GM18502 (cell line): Measurements from ENCODE around the gene MYL10.
"Not testable (repeated sequence)": the region's sequence is repeated elsewhere in the genome, so short reads cannot be mapped to it uniquely, and the experiment has no call there.

Experiments
- ATAC-seq: cut with Tn5 transposase; IDR thresholded peaks from one replicate; pipeline ENCODE4 v1.9.1; 2021; ENCODE audit warnings: mild to moderate bottlenecking; ENCODE audit not compliant: unreplicated experiment, poor library complexity

The MYL10 gene

DNA sequence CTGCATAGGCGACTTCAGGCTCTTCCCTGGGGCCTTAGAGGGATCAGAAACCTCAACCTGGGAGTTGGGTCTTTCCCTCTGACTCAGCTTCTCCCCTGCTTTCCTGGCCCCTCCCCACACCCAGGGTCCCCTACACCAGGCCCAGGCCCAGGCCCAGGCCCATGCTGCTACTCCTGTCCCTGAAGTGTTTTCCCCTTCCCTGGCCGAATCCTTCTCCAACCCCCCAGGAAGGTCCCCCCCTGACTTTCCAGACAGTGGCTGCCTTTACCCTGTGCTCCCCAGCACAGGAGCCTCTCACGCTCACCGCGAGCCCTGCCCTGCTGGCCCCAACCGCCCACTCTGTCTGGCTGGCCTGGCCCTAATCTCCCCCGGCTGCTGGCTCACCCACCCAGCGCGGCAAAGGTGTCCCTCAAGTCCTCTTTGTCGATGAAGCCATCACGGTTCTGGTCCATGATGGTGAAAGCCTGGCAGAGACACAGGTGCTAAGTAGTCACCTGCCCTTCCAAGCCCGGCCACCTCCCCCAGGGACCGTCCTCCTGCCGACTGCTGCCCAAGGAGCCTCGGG, 6.4 kb downstream of the MYL10 start:
- ATAC-seq: no peak

DNA sequence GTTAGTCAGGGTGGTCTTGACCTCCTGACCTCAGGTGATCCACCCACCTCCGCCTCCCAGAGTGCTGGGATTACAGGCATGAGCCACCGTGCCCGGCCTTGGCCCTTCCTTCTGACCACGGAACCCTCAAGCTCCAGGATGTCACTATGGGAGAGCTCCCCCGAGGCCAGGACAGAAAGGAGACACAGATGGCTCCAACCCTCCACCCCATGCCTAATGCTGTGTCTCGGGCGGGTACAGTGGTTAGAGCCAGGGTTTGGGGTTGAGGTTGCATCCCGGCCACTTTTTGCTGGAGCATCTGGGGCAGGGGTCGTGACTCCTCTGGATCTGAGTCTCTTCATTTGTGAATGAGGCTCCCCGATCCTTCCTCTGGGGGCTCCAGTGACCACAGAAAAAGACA, 8.1 kb downstream of the MYL10 start:
- ATAC-seq: no peak

DNA sequence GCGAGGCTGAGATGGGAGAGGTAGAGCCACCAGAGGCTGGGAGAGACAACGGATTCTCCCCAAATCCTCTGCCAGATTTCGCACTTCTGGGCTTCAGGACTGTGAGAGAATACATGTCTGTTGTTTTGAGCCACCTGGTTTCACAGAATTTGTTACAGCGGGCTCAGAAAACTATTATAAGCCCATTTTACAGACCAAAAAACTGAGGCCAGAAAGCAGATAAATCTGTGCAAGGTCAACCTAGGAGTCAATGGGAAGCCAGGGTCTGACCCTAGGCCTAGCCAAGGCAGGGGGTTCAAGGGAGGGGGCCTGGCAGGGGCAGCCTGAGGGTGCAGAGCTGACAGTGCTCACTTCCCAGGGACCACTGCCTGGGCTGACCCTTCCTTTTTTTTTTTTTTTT, 8.7 kb downstream of the MYL10 start:
- no peak for ATAC-seq

DNA sequence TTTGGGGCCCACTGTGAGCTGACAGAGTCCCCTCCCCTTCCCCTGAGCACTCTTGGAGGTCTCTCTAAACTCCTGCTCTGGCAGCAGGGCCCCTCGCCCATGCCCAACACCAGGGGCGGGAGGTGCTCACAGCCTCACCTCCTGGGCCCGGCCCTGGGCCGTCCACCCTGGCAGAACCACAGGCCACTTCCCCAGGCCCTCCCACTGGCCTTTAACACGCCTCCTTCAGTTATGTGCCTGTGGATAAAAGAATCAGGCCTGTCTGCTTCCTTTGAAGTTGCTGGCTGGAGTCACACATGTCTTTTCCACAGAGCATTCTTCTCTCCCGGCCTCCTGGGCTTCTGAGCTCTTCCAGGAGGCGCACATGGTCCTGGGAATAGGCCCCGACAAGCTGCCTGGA, 10.2 kb downstream of the MYL10 start:
- no peak for ATAC-seq

DNA sequence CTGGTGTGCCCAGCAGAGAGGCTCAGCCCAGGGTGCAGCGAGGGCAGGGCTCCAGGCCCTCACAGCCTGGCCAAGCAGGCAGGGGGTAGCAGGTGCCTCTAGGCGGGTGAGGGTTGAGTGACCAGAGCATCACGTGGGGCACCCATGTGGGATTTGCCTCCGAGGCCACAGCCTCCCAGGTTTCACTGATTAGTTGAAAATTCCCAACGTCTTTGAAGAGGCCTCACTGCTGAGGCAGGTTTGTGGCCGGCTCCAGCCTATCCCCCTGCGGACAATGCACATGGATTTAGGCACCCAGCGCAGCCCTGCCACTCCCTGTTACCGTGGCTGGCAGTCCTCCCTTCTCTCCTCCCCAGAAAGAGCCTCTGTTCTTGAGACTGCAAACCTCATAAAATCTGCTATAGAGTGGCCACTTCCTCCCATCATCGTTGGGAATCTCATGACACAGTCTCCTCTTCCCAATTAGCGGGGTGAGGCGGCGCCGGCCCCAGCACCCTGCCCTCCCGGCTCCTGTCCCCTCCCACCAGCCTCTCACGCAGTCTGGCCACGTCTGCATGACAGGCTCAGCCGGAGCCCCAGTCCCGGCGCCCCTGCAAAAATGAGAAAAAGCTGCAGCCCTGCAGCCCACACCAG, 10.8 kb downstream of the MYL10 start:
- no peak for ATAC-seq

DNA sequence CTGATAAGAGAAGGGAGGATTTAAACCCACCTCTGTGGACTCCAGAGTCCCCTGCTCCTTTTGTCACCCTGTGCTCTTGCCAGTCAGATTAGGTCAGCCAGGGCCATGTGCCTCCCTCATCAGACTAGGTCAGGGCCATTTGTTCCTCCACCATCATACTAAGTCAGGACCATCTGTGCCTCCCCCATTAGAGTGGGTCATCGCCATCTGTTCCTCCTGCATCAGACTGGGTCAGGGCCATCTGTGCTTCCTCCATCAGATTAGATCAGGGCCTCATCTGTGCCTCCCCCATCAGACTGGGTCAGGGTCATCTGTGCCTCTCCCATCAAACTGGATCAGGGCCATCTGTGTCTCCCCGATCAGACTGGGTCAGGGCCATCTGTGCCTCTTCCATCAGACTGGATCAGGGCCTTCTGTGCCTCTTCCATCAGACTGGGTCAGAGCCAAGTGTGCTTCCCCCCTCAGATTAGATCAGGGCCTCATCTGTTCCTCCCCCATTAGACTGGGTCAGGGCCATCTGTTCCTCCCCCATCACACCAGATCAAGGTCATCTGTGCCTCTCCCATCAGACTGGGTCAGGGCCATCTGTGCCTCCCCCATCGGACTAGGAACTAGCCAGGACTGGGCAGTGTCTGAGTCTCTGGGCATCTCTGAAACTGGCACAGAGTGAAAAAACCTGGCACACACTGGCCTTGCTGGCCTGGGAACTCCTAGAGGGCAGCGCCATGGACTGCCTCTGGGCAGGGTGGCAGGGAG, 11.5 kb downstream of the MYL10 start:
- no peak for ATAC-seq

DNA sequence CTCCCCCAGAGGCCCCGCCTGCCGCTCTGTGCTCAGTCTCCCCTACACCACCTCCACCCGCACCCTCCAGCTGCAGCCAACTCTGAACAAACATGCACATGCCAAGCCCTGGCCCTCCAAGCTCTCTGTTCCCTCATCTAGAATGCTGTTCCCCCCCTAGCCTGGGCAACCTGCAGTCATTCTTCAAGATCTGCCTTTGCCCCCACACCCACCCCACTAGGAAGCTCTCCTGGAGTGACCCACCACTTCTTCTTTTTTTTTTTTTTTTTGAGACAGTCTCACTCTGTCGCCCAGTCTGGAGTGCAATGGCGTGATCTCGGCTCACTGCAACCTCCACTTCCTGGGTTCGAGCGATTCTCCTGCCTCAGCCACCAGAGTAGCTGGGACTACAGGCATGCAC, 13.7 kb downstream of the MYL10 start:
- no peak for ATAC-seq

DNA sequence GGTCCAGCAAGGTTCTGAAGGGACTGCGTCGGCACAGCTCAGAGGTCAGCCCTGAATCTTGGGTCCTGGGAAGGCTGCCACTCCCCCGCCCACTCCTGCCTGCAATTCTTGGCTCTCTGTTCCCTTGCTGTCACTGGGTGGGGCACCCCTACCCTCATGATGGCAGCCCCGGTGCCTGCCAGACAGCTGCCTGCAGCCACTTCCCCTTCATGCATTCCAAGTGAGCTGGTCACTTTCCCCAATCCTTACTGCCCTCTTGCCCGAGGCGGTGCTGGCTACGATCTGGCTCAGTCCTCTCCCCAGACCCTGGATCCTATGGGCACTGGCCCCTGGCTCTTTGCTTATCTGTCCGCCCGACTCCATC, 14.2 kb downstream of the MYL10 start:
- no peak for ATAC-seq

DNA sequence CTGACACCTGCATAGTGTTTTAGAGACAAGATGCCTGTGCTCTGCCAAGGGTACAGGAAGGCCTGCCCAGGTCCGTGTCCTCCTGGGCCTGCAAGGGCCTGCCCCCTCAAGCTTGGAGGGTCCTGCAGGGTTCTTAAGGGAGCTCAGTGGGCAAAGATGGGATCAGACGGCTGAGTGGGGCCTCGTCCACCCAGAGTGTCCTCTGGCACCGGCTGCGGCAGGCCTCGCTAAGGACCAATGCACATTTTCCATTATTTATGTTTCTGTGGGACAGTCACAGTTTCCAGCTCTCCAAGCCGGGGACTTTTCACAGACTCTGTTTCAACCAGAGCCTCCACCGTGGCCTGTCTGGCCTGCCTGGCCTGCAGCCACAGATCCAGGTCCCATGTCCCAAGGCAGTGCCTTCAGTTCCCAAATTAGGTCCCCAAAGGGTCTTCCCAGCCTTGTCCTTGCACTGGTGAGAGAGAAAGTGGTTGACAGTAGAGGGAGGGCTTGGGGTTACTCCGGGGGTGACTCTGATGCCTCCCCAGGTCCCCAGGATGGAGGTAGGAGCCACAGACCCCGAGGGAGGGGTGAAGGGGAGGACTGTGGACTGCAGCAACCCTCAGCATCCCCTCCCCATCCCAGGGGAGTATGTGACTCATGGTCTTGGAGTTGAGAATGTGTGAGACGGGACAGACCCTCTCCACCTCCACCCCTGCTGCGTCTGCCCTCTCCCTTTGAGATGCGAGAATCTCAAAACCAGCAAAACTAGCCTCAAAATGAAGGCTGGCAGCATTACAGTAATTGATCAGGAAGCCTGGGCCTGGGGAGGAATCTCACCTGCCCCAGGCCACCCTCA, 14.8 kb downstream of the MYL10 start:
- ATAC-seq: no peak

DNA sequence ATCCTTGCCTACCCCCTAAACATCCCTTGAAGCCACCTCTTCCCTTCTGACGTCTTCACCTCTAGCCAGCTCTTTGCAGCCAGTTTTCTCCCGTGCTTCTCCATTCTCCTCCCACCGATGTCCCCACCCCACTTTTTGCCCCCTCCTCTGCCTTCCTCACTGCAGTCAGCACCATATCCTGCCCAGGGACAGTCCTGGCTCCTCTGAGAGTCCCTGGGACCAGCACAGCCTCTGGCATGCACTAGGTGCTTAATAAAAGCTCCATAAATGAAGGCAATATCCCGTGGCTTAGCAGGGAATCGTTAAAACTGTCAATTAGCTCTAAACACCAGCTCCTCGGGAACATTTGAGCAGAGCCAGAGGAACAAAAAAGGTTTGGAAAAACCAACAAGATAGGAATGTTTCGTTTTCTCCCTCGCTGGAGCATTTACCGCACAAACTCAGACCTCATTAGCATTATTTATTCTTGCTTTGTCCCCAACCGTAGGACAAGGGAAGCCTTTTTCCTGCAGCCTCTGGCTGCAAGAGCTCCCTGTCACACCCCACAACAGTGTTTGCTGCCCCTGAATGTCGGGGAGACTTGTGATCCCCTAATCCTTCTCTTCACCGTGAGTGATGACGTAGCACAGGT, 16.1 kb downstream of the MYL10 start:
- no peak for ATAC-seq

DNA sequence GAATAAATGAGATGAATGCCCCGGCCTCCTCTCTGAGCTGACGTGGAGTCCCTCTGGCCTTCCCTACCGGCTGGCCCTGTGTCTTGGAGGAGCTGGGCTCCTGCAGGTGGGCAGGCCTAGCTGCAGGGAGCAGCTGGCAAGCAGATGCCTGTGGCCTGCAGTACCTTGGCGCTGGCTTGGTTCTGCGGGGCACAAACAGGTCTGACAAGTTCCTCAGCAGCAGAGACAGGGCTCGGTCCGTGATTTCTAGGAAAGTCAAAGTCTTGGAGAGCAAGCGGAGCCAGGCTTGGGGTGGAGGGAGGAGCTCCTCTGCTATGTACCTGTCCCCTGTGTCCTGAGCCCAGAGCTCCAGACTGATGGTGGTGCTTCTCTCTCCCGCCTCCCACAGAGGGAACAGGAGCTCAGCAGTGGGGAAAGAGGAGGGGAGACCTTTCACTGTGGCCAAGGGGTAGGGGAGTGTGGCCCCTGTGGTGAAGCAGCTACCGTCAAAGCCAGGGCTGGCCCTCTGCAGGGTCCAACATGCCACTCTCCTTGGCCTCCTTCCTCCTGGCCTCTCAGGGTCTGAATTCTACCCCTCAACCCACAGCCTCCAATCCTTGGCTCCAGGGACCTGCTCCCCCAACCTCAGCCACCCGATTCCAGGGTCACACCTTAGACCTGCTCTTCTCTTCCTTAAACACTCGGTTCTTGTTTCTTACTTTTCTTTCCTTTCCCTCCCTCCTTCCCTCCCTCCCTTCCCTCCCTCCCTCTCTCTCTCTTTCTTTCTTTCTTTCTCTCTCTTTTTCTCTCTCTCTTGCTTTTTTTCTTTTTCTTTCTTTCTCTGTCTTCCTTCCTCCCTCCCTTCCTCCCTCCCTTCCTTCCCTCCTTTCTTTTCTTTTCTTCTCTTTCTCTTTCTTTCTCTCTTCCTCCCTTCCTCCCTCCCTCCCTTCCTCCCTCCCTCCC, 20.1 kb downstream of the MYL10 start:
- ATAC-seq: no peak

DNA sequence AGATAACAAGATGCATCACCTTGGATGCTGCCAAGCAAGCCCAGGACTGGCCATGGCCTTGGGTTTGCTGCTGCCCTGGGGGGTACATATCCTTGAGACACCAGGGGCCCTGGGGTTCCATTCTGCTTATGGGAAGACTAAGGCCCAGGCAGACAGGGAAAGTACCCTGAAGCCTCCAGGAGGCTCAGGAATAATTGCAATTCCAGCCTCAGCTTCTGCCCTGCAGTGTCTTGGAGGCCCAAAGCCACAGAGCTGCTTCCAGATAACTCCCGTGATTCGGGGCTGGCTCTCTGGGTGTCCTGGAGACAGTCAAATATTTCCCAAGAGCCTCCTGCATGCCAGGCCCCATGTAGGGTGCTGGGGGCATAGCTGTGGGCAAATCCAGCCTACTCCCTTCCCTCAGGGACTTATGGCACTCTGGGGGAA, 22.6 kb downstream of the MYL10 start:
- no peak for ATAC-seq

DNA sequence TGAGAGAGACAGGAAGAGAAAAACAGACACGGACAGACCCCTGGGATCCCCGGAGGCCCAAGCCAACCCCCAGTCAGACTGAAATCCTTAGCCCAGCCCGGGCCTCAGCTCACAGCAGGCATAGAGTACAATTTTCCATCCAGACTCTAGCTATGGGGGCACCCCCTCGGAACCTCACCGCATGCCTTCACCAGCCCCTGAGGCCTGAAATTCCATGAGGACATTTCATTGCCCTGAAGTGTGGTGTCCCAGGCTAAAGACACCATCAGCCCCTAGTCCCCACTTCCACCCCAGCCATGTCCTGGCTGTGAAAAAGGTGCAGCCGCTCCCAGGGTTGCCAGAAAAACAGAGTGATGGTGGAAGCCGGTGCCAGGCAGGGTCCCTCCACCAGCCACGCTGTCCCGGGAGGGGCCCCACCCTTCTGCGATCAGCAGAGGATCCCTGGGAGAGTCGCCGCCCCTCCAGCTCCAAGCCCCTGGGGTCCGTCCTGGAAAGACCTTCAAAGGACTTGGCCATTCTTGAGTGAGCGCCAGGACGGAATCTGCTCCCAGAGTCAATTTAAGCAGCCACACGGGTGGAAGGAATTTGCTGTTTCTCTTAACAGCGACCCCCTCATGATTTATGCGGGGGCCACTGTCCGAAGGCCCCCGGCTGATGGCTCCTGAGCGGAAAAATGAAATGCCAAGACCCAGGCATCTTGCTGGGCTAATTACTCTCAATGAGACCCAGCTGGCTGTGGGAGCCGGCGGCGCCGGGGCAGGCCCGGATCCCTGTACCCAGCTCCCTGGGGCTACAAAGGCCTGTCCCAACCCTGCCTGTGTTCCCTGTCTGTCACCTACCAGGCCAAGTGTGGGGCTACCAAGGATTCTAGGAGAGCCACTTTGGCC, 23.2 kb downstream of the MYL10 start:
- no peak for ATAC-seq

DNA sequence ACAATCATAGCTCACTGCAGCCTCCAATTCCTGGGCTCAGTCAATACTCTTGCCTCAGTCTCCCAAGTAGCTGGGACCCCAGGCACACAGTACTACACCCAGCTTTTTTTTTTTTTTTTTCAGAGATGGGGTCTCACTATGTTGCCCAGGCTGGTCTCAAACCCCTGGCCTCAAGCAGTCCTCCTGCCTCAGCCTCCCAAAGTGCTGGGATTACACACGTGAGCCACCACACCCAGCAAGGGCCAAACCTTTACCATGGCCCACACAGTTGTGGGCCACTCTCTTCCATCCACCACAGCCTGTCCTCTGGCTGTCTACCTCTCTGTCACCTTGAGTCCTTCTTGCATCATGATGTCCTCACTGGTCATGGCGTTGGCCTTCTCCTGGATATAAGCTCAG, 24.2 kb downstream of the MYL10 start:
- not testable (repeated sequence) for ATAC-seq

DNA sequence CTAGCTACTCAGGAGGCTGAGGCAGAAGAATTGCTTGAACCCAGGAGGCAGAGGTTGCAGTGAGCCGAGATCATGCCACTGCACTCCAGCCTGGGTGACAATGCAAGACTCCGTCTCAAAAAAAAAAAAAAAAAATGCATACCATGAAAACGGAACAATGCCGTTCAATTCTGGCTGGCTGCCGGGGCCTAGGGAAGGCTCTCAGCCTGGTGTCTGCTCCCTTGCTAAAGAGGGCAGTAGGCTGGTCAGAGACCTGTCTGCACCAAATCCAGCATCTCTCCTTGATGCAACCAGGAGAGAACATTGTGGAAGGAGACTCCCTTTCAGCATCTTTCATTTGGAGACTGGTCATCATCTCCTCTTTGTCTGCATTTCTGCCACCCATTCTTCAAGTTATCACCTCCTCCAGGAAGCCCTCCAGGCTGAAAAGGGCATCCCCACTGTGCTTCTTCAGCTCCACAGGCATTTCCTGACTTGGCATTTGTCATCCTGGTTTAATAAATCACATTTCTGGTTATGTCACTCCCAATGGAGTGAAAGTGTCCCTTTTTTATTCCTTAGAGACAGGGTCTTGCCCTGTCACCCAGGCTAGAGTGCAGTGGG, 24.7 kb downstream of the MYL10 start:
- ATAC-seq: no peak

DNA sequence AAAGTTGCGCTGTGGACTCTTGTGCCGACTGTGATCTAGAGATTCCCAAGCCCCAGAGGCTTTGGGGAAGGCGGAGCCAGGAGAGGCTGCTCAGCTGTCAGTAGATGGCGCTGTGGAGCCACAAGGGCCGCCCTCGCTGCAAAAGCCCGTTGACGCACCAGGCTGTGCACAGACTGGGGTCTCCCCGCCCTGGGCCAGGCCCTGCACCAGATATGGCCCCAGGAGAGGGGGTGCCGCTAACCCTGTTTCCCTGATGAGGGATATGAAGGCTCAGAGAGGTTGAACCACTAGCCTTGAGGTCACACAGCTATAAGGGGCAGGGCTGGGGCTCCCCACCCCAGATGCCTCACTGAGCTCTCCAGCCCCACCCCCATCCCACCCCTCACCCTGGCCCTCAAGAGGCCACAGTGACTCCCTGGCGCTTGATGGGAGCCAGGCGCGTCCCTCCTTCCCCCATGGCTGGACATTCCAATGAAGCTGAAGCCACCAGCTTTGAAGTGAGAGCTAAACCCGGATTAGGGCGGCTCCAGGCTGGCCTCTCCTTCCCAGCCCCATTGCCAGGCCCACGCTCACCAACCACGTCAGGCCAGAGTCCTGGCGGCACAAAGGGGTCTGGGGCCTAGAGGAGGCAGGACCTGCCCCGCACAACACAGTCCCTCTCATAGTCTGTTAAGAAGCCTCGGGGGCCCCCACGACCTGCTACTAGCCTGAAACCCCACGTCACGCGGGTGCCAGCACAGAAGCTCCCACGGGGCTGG, 26.4 kb downstream of the MYL10 start:
- ATAC-seq: no peak

DNA sequence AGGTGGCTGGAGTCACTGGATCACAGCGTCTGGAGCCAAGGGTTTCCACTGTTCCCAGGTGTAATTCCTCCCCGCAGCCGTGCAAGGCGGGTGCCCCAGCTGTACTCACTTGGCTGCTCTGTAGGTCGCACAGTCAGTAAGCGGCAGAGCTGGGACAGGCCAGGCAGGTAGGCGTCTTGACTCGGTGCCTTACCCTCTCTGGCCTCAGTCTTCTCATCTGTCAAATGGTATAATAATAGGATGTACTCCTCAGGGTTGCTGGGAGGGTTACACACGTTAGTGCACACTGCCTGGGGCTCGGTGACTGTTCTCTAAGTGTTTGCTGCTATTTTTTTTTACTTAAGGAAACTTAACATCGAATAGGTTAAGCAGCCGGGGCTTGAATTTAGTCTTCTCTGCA, 27.0 kb downstream of the MYL10 start:
- ATAC-seq: no peak
